ENCODE measurements around the gene SLC25A28.
A peak's percentile ranks its signal among the peaks of the same experiment; 100 is the strongest.

The SLC25A28 gene

DNA sequence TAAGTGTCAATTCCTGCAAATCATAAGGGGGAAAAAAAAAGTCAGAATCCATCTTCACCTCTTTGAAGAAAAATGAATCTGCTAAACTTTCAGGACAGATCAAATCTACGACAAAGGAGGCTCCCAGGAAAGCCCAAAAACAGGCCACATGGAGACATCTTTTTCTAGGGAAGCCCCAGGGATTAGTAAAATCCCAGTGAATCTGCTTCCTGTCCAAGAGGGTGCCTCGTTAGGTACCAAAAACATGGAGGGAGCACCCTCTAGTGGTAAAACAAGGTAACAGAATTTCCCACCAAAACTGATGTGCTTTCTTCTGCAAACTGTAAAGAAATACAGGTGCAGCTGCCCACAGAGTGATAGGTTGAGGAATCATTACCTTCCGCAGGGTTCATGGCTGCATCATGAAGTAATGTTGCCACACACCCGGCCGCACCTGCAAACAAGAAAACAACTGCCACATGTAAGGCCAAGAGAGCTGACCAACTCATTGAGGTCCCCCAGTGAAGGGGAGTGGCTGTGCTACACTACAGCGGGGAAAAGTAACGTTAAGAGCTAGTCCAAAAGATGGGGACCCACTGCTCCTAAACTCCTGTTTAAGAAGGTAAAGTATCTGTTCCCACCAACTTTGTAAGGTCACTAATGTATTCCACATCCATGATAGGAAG, 7.9 kb downstream of the SLC25A28 start:
- H2BK15ac ChIP-seq (ENCODE audit: low read length) = no peak overlapping the region
- H3K4me3 ChIP-seq (ENCODE audit: low read length in 2 of 2) = no peak overlapping the region
- no peaks in the 10 kb centered on the region for H3K79me1 ChIP-seq (ENCODE audit: low read depth, low read length)
- H2AFZ ChIP-seq (ENCODE audit: low read length) = no peak overlapping the region
- H3K14ac ChIP-seq (ENCODE audit: low read length) = no peak overlapping the region
- H3K9me3 ChIP-seq (replicated peaks in 1 of 2; ENCODE audit: control insufficient read depth in 2 of 2, insufficient read depth in 1 of 2, low read depth in 1 of 2, low read length in 2 of 2) = no peaks in the 10 kb centered on the region
- H4K91ac ChIP-seq (ENCODE audit: low read depth, low read length, poor library complexity) = no peak overlapping the region
- no peak overlapping the region for H4K8ac ChIP-seq (ENCODE audit: low read depth, low read length)
- H3K4me2 ChIP-seq (ENCODE audit: insufficient read depth, low read length, poor library complexity, severe bottlenecking) = no peak overlapping the region
- no CpG with 5 or more reads among the region's 7 CpGs for WGBS, 2 donors (ENCODE audit: extremely low coverage in 2 of 2, insufficient read length in 2 of 2, insufficient replicate concordance in 1 of 2)
- H3K9ac ChIP-seq (ENCODE audit: low read depth, low read length, poor library complexity) = no peak overlapping the region
- no peak overlapping the region for H2AK5ac ChIP-seq (ENCODE audit: low read depth, low read length)
- no peak overlapping the region for H3K23ac ChIP-seq (ENCODE audit: low read depth, low read length, poor library complexity)
- no peak overlapping the region for H2BK12ac ChIP-seq (ENCODE audit: low read length)
- no peak overlapping the region for H2BK120ac ChIP-seq (ENCODE audit: low read depth, low read length)
- no peaks in the 10 kb centered on the region for H3K4me1 ChIP-seq (ENCODE audit: control insufficient read depth in 2 of 2, insufficient read depth in 1 of 2, low read depth in 1 of 2, low read length in 2 of 2)
- no peak overlapping the region for H2BK5ac ChIP-seq (ENCODE audit: low read length)
- no peak overlapping the region for H3K4ac ChIP-seq (ENCODE audit: low read length)
- H3K36me3 ChIP-seq (replicated peaks in 1 of 2; ENCODE audit: control insufficient read depth in 2 of 2, insufficient read depth in 2 of 2, low read length in 2 of 2) = peaks cover 12 to 52% of the 10 kb centered on the region in 2 donors
- H3K27ac ChIP-seq (replicated peaks; ENCODE audit: low read length) = no peak overlapping the region
- peak; percentile 63 for DNase-seq (ENCODE audit: low spot score)
- no peaks in the 10 kb centered on the region for H3K27me3 ChIP-seq (ENCODE audit: control insufficient read depth in 3 of 3, insufficient read depth in 3 of 3, low read depth in 1 of 3, low read length in 3 of 3)
- H3K18ac ChIP-seq (ENCODE audit: low read length) = no peak overlapping the region

DNA sequence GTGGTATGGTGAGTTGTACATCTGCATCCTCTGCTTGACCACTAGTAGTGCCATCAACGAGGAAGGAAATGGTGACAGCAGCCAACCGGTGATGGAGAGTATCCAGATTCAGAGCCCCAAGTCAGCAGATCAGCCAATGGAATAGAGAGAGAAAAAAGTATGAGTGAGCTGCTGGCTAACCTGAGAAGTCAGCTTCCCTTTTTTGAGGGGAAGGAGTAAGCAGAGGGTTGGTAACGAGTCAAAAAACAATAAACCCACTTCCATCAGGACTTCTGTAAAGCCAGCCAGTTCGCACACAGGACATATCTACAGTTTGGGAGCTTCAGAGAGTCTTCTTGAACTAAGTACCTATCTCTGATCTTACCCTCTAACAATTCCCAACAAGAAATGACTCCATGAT, 8.9 kb downstream of the SLC25A28 start:
- H3K4me2 ChIP-seq (ENCODE audit: insufficient read depth, low read length, poor library complexity, severe bottlenecking) = no peak overlapping the region
- no peak overlapping the region for H2BK120ac ChIP-seq (ENCODE audit: low read depth, low read length)
- no peak overlapping the region for H3K14ac ChIP-seq (ENCODE audit: low read length)
- no peak overlapping the region for H3K27ac ChIP-seq (replicated peaks; ENCODE audit: low read length)
- no peak overlapping the region for H3K4ac ChIP-seq (ENCODE audit: low read length)
- no peak overlapping the region for H3K9ac ChIP-seq (ENCODE audit: low read depth, low read length, poor library complexity)
- H2AFZ ChIP-seq (ENCODE audit: low read length) = no peak overlapping the region
- no peak overlapping the region for H4K8ac ChIP-seq (ENCODE audit: low read depth, low read length)
- no peak overlapping the region for H4K91ac ChIP-seq (ENCODE audit: low read depth, low read length, poor library complexity)
- no peak overlapping the region for H2AK5ac ChIP-seq (ENCODE audit: low read depth, low read length)
- no peaks in the 10 kb centered on the region for H3K27me3 ChIP-seq (ENCODE audit: control insufficient read depth in 3 of 3, insufficient read depth in 3 of 3, low read depth in 1 of 3, low read length in 3 of 3)
- no peak for DNase-seq (ENCODE audit: low spot score)
- no peak overlapping the region for H2BK15ac ChIP-seq (ENCODE audit: low read length)
- no peak overlapping the region for H2BK5ac ChIP-seq (ENCODE audit: low read length)
- H3K9me3 ChIP-seq (replicated peaks in 1 of 2; ENCODE audit: control insufficient read depth in 2 of 2, insufficient read depth in 1 of 2, low read depth in 1 of 2, low read length in 2 of 2) = no peaks in the 10 kb centered on the region
- H3K4me1 ChIP-seq (ENCODE audit: control insufficient read depth in 2 of 2, insufficient read depth in 1 of 2, low read depth in 1 of 2, low read length in 2 of 2) = no peaks in the 10 kb centered on the region
- no CpG with 5 or more reads among the region's 4 CpGs for WGBS, 2 donors (ENCODE audit: extremely low coverage in 2 of 2, insufficient read length in 2 of 2, insufficient replicate concordance in 1 of 2)
- no peaks in the 10 kb centered on the region for H3K79me1 ChIP-seq (ENCODE audit: low read depth, low read length)
- no peak overlapping the region for H2BK12ac ChIP-seq (ENCODE audit: low read length)
- peaks cover 12 to 52% of the 10 kb centered on the region in 2 donors for H3K36me3 ChIP-seq (replicated peaks in 1 of 2; ENCODE audit: control insufficient read depth in 2 of 2, insufficient read depth in 2 of 2, low read length in 2 of 2)
- no peak overlapping the region for H3K18ac ChIP-seq (ENCODE audit: low read length)
- H3K23ac ChIP-seq (ENCODE audit: low read depth, low read length, poor library complexity) = no peak overlapping the region
- no peak overlapping the region for H3K4me3 ChIP-seq (ENCODE audit: low read length in 2 of 2)

- H3K23ac ChIP-seq (ENCODE audit: low read depth, low read length, poor library complexity) = no peak overlapping the region
- WGBS, 2 donors (ENCODE audit: extremely low coverage in 2 of 2, insufficient read length in 2 of 2, insufficient replicate concordance in 1 of 2) = no CpG with 5 or more reads among the region's 3 CpGs
- H2AK5ac ChIP-seq (ENCODE audit: low read depth, low read length) = no peak overlapping the region
- H3K4me3 ChIP-seq (ENCODE audit: low read length in 2 of 2) = no peak overlapping the region
- H3K9ac ChIP-seq (ENCODE audit: low read depth, low read length, poor library complexity) = no peak overlapping the region
- H3K4me1 ChIP-seq (ENCODE audit: control insufficient read depth in 2 of 2, insufficient read depth in 1 of 2, low read depth in 1 of 2, low read length in 2 of 2) = no peaks in the 10 kb centered on the region
- H3K9me3 ChIP-seq (replicated peaks in 1 of 2; ENCODE audit: control insufficient read depth in 2 of 2, insufficient read depth in 1 of 2, low read depth in 1 of 2, low read length in 2 of 2) = no peaks in the 10 kb centered on the region
- no peaks in the 10 kb centered on the region for H3K27me3 ChIP-seq (ENCODE audit: control insufficient read depth in 3 of 3, insufficient read depth in 3 of 3, low read depth in 1 of 3, low read length in 3 of 3)
- no peak overlapping the region for H2AFZ ChIP-seq (ENCODE audit: low read length)
- H3K4me2 ChIP-seq (ENCODE audit: insufficient read depth, low read length, poor library complexity, severe bottlenecking) = no peak overlapping the region
- H3K27ac ChIP-seq (replicated peaks; ENCODE audit: low read length) = no peak overlapping the region
- no peak overlapping the region for H2BK5ac ChIP-seq (ENCODE audit: low read length)
- no peak overlapping the region for H4K91ac ChIP-seq (ENCODE audit: low read depth, low read length, poor library complexity)
- H3K4ac ChIP-seq (ENCODE audit: low read length) = no peak overlapping the region
- H3K18ac ChIP-seq (ENCODE audit: low read length) = no peak overlapping the region
- H3K79me1 ChIP-seq (ENCODE audit: low read depth, low read length) = no peaks in the 10 kb centered on the region
- H2BK120ac ChIP-seq (ENCODE audit: low read depth, low read length) = no peak overlapping the region
- no peak overlapping the region for H4K8ac ChIP-seq (ENCODE audit: low read depth, low read length)
- peaks cover 12 to 45% of the 10 kb centered on the region in 2 donors for H3K36me3 ChIP-seq (replicated peaks in 1 of 2; ENCODE audit: control insufficient read depth in 2 of 2, insufficient read depth in 2 of 2, low read length in 2 of 2)
- no peak overlapping the region for H3K14ac ChIP-seq (ENCODE audit: low read length)
- no peak overlapping the region for H2BK15ac ChIP-seq (ENCODE audit: low read length)
- no peak overlapping the region for H2BK12ac ChIP-seq (ENCODE audit: low read length)
- DNase-seq (ENCODE audit: low spot score) = no peak
These were observed 10.0 kb downstream of the SLC25A28 start for GRCh38 chr10:99610221-99610620.

DNA sequence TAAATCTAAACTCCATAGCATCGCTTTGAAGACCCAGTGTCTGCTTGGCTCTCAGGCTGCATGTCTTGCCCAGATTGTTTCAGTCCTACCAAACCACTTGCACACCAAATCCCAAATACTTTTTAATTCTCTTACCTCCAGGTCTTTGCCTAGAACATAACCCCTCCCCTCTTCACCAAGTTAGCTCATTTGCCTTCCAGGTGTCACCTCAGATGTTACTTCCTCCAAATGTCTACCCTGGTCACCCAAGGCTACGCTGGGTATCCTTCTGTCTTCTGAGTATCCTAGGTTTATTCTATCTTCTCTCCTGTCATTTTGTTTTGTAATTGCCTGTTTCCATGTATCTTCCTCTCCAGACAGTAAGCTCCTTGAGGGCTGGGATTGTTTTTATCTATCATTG, 11.1 kb downstream of the SLC25A28 start:
- no peak overlapping the region for H3K4me2 ChIP-seq (ENCODE audit: insufficient read depth, low read length, poor library complexity, severe bottlenecking)
- H3K9me3 ChIP-seq (replicated peaks in 1 of 2; ENCODE audit: control insufficient read depth in 2 of 2, insufficient read depth in 1 of 2, low read depth in 1 of 2, low read length in 2 of 2) = no peaks in the 10 kb centered on the region
- no peak overlapping the region for H3K14ac ChIP-seq (ENCODE audit: low read length)
- no peak overlapping the region for H3K18ac ChIP-seq (ENCODE audit: low read length)
- H3K4ac ChIP-seq (ENCODE audit: low read length) = no peak overlapping the region
- H4K91ac ChIP-seq (ENCODE audit: low read depth, low read length, poor library complexity) = no peak overlapping the region
- no peaks in the 10 kb centered on the region for H3K4me1 ChIP-seq (ENCODE audit: control insufficient read depth in 2 of 2, insufficient read depth in 1 of 2, low read depth in 1 of 2, low read length in 2 of 2)
- H3K79me1 ChIP-seq (ENCODE audit: low read depth, low read length) = no peaks in the 10 kb centered on the region
- no peak for DNase-seq (ENCODE audit: low spot score)
- peaks cover 12 to 41% of the 10 kb centered on the region in 2 donors for H3K36me3 ChIP-seq (replicated peaks in 1 of 2; ENCODE audit: control insufficient read depth in 2 of 2, insufficient read depth in 2 of 2, low read length in 2 of 2)
- no peak overlapping the region for H3K4me3 ChIP-seq (ENCODE audit: low read length in 2 of 2)
- H4K8ac ChIP-seq (ENCODE audit: low read depth, low read length) = no peak overlapping the region
- no peak overlapping the region for H2BK12ac ChIP-seq (ENCODE audit: low read length)
- H3K27ac ChIP-seq (replicated peaks; ENCODE audit: low read length) = no peak overlapping the region
- H3K27me3 ChIP-seq (ENCODE audit: control insufficient read depth in 3 of 3, insufficient read depth in 3 of 3, low read depth in 1 of 3, low read length in 3 of 3) = no peaks in the 10 kb centered on the region
- H2BK5ac ChIP-seq (ENCODE audit: low read length) = no peak overlapping the region
- H3K9ac ChIP-seq (ENCODE audit: low read depth, low read length, poor library complexity) = no peak overlapping the region
- H2BK15ac ChIP-seq (ENCODE audit: low read length) = no peak overlapping the region
- H2BK120ac ChIP-seq (ENCODE audit: low read depth, low read length) = no peak overlapping the region
- H2AFZ ChIP-seq (ENCODE audit: low read length) = no peak overlapping the region
- no peak overlapping the region for H3K23ac ChIP-seq (ENCODE audit: low read depth, low read length, poor library complexity)
- no CpG with 5 or more reads among the region's 2 CpGs for WGBS, 2 donors (ENCODE audit: extremely low coverage in 2 of 2, insufficient read length in 2 of 2, insufficient replicate concordance in 1 of 2)
- H2AK5ac ChIP-seq (ENCODE audit: low read depth, low read length) = no peak overlapping the region

All from neuronal stem cell (in vitro differentiated cells).